Tibial nerve (tissue), 4 donors: Measurements from ENCODE around the gene RNU11. TPM values are rescaled to one million over a fixed set of nuclear protein-coding genes. Genes with fewer than 3 reads are reported as not detected.

ENCODE experiments used
- DNase-seq, 2 donors: peaks; one replicate each; pipeline ENCODE4 v3.0.0-alpha.2; 2019; ENCODE audit warnings: low spot score in 2 of 2
- H3K27ac ChIP-seq, 4 donors: fragments of 200-600 bp; sonication (generic) in 3 of 4; one replicate each; pipeline ENCODE4 v1.5.1; 2017 to 2019; ENCODE audit warnings: mild to moderate bottlenecking in 1 of 4
- H3K27me3 ChIP-seq, 2 donors: fragments of 200-600 bp; sonication (generic) in 1 of 2; one replicate each; pipeline versions ENCODE4 v1.5.1 to v1.6.0; 2017 to 2019
- H3K36me3 ChIP-seq, 3 donors: fragments of 200-600 bp; sonication (generic); one replicate each; pipeline ENCODE4 v1.5.1; 2018 to 2019
- H3K4me1 ChIP-seq, 4 donors: fragments of 200-600 bp; sonication (generic) in 3 of 4; one replicate each; pipeline ENCODE4 v1.5.1; 2017 to 2019
- H3K4me3 ChIP-seq, 4 donors: fragments of 200-600 bp; sonication (generic) in 3 of 4; one replicate each; pipeline ENCODE4 v1.5.1; 2017 to 2019; ENCODE audit warnings: mild to moderate bottlenecking in 1 of 4, moderate library complexity in 1 of 4
- H3K9me3 ChIP-seq, 4 donors: fragments of 200-600 bp; sonication (generic) in 3 of 4; one replicate each; pipeline ENCODE4 v1.5.1; 2017 to 2019
- EP300 ChIP-seq, 2 donors: sonication (generic); formaldehyde crosslinking; IDR thresholded peaks; one replicate each; pipeline ENCODE4 v1.6.1; 2017; ENCODE audit warnings: antibody characterized with exemption in 2 of 2, mild to moderate bottlenecking in 1 of 2
- POLR2A ChIP-seq, 2 donors: fragments of 450-650 bp; IDR thresholded peaks; one replicate each; pipeline ENCODE4 v1.6.1; 2017; ENCODE audit warnings: antibody characterized with exemption in 2 of 2, mild to moderate bottlenecking in 2 of 2, moderate library complexity in 2 of 2
- WGBS, 2 donors: methylation state at CpG; one replicate each; pipeline ENCODE4 v1.1.5; 2018; 5-methylcytosine and 5-hydroxymethylcytosine counted together
- total RNA-seq, 4 donors: library from RNA; depleted of rRNA; stranded (reverse); fragments of >200 nt; gene quantifications; one replicate each; pipeline ENCODE4 v1.1.0, GENCODE V29; 2016
- TF ChIP-seq, protein P1 (sequence below), 5 experiments: fragments of 200-600 bp in 3 of 5; fragments of 450-650 bp in 2 of 5; sonication (generic) in 3 of 5; IDR thresholded peaks; one replicate each; pipeline ENCODE4 v1.5.1; 2016 to 2019; ENCODE audit warnings: antibody characterized with exemption in 5 of 5, mild to moderate bottlenecking in 3 of 5, moderate library complexity in 2 of 5

The RNU11 gene
- total RNA-seq, 4 donors from 2014 or later, result not detected

DNA sequence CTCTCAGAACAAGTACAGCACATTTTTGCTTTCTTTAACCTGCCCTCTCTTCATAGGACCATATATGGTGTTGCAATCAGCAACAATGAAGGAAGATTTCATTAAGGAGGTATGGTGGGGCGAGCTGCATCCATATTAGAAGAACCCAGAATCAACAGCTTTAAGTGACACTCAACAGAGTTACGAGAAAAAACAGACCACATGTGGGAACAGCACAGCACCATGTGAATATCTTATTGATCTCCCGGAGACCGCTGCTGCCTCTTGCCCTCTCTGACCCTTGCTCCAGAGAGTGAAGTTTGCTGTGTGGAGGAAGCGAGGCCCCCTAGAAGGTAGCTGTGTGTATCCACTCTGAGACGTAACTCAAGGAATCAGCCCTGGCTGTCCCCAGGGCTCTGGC lies 43.4 kb upstream of the RNU11 start:
- Histone ChIP-seq H3K36me3 (peaks cover 2 to 91% (median 23%) of the 10 kb centered on the region in 3 donors), H3K9me3 (no peaks in the 10 kb centered on the region), H3K4me3 (no peak overlapping the region), H3K27me3 (no peaks in the 10 kb centered on the region), H3K27ac (no peak overlapping the region), H3K4me1 (peaks cover 0 to 19% (median 0%) of the 10 kb centered on the region in 4 donors)
- 72 to 81% methylated on average over 6 of the region's 6 CpGs for WGBS, 2 donors
- TF ChIP-seq, protein P1, sequence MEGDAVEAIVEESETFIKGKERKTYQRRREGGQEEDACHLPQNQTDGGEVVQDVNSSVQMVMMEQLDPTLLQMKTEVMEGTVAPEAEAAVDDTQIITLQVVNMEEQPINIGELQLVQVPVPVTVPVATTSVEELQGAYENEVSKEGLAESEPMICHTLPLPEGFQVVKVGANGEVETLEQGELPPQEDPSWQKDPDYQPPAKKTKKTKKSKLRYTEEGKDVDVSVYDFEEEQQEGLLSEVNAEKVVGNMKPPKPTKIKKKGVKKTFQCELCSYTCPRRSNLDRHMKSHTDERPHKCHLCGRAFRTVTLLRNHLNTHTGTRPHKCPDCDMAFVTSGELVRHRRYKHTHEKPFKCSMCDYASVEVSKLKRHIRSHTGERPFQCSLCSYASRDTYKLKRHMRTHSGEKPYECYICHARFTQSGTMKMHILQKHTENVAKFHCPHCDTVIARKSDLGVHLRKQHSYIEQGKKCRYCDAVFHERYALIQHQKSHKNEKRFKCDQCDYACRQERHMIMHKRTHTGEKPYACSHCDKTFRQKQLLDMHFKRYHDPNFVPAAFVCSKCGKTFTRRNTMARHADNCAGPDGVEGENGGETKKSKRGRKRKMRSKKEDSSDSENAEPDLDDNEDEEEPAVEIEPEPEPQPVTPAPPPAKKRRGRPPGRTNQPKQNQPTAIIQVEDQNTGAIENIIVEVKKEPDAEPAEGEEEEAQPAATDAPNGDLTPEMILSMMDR (IDR thresholded peaks at IDR 0.05), result no peak
- no peak for TF ChIP-seq POLR2A (IDR thresholded peaks at IDR 0.05)
- no peak for TF ChIP-seq EP300 (IDR thresholded peaks at IDR 0.05)
- no peak for DNase-seq

DNA sequence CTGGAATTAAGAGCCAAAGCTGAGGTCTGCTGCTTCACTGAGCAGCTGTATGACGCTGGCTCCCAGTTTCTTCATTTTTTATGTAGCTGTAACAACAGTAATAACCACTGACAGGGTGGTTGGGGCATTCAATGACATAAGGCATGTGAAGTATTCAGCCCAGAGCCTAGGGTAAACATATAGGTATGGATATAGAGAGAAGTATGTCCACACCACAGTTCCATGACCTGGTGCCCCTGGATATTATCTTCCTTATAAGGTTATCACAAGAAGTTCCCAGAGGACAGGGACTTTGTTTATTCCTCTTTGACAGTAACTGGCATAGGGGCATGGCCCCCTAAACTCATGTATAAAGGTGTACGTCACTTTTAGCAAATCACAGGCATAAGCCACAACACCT lies 41.6 kb upstream of the RNU11 start:
- H3K27ac ChIP-seq, result no peak overlapping the region
- no peak overlapping the region for H3K4me3 ChIP-seq
- WGBS, 2 donors, result 88 to 96% methylated on average over 2 of the region's 2 CpGs
- no peaks in the 10 kb centered on the region for H3K27me3 ChIP-seq
- H3K9me3 ChIP-seq, result no peaks in the 10 kb centered on the region
- TF ChIP-seq, protein P1 (IDR thresholded peaks at IDR 0.05), result no peak
- H3K4me1 ChIP-seq, result peaks cover 0 to 13% (median 0%) of the 10 kb centered on the region in 4 donors
- no peak for DNase-seq
- H3K36me3 ChIP-seq, result peaks cover 2 to 91% (median 16%) of the 10 kb centered on the region in 3 donors

DNA sequence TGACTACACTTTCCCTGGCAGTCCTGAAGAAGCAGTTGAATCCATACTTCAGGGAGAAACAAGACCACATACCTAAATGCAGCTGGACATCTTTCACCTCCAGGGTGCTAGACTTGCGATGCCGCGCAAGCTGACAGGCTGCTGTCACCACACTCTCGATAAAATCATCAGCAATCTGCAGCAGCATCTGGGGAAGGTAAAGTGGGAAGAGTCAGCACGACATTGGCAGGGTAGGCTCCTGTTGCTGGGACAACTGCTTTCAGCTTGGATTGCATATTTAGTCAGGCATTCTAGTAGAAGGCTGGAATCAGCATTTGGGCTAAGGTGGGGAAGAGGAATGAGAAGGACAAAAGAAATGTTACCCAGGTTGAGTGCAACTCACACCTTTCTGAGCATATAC lies 35.2 kb upstream of the RNU11 start:
- H3K27me3 ChIP-seq, result no peaks in the 10 kb centered on the region
- peaks cover 0 to 97% (median 2%) of the 10 kb centered on the region in 3 donors for H3K36me3 ChIP-seq
- H3K9me3 ChIP-seq, result no peaks in the 10 kb centered on the region
- TF ChIP-seq EP300 (IDR thresholded peaks at IDR 0.05) (no peak), POLR2A (IDR thresholded peaks at IDR 0.05) (no peak)
- TF ChIP-seq, protein P1 (IDR thresholded peaks at IDR 0.05), result no peak
- no peaks in the 10 kb centered on the region for H3K4me1 ChIP-seq
- DNase-seq, result no peak
- 93% methylated on average over 5 of the region's 5 CpGs for WGBS, 2 donors
- H3K27ac ChIP-seq, result no peak overlapping the region
- no peak overlapping the region for H3K4me3 ChIP-seq

DNA sequence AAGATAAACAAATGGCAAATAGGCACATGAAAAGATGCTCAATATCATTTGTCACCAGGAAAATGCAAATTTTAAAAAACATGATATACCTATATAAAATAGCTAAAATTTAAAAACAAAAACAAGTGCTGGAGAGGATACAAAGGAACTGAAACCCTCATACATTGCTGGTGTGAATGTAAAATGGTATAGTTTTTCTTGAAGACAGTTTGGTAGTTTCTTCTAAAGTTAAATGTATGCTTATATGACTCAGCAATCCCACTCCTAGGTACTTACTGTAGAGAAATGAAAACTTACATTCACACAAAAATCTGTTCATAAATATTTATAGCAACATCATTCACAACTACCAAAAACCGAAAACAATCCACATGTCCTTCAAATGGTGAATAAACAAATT lies 16.7 kb upstream of the RNU11 start:
- TF ChIP-seq, protein P1 (IDR thresholded peaks at IDR 0.05), result no peak
- no peak for TF ChIP-seq EP300 (IDR thresholded peaks at IDR 0.05)
- no peak for TF ChIP-seq POLR2A (IDR thresholded peaks at IDR 0.05)
- Histone ChIP-seq H3K4me3 (no peak overlapping the region), H3K4me1 (no peaks in the 10 kb centered on the region), H3K36me3 (peaks cover 0 to 4% (median 0%) of the 10 kb centered on the region in 3 donors), H3K27me3 (no peaks in the 10 kb centered on the region), H3K27ac (no peak overlapping the region), H3K9me3 (no peaks in the 10 kb centered on the region)
- 89 to 97% methylated on average over 1 of the region's 1 CpG for WGBS, 2 donors
- DNase-seq, result no peak

DNA sequence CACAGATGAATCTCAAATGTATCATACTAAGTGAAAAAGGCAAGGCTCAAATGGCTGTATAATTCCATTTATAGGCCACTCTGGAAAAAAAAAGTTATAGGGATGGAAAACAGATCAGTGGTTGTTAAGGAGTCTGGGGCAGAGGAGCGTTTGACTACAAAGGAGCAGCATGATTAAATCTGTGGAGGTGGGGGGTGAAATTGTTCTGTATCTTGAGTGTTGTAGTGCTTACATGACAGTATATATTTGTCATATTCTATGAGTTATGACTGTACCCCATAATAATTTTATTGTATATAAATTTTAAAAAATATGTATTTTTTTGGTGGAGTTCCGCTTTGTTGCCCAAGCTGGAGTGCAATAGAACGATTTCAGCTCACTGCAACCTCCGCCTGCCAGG lies 15.8 kb upstream of the RNU11 start:
- TF ChIP-seq POLR2A (IDR thresholded peaks at IDR 0.05) (no peak), EP300 (IDR thresholded peaks at IDR 0.05) (no peak)
- TF ChIP-seq, protein P1 (IDR thresholded peaks at IDR 0.05), result no peak
- no peak overlapping the region for H3K4me3 ChIP-seq
- no peak for DNase-seq
- no peaks in the 10 kb centered on the region for H3K4me1 ChIP-seq
- H3K9me3 ChIP-seq, result no peaks in the 10 kb centered on the region
- no peaks in the 10 kb centered on the region for H3K27me3 ChIP-seq
- H3K27ac ChIP-seq, result no peak overlapping the region
- 90 to 95% methylated on average over 4 of the region's 4 CpGs for WGBS, 2 donors
- H3K36me3 ChIP-seq, result peaks cover 0 to 4% (median 0%) of the 10 kb centered on the region in 3 donors
